SK-N-SH (cell line): ENCODE measurements around the gene NAALADL2. TPM values are rescaled to one million over a fixed set of nuclear protein-coding genes. Genes with fewer than 3 reads are reported as not detected.

ENCODE experiments used
- CTCF ChIA-PET: fragments of 300-600, 350-600 bp; formaldehyde crosslinking; extraction: SDS; loops from one replicate; lab custom pipeline; 2021; lab: Yijun Ruan, JAX
- POLR2A ChIA-PET: fragments of 350-600 bp; sonication (Branson Sonifier 250); formaldehyde crosslinking; extraction: SDS; loops from one replicate; lab custom pipeline; 2020; ENCODE audit warnings: antibody characterized with exemption, inconsistent platforms; lab: Yijun Ruan, JAX
- DNase-seq: peaks from one replicate; pipeline ENCODE4 v3.0.0; 2012
- H2AFZ ChIP-seq: fragments of 200-600 bp; sonication (generic); 2 replicates; pipeline ENCODE4 v1.8.1; 2016; ENCODE audit warnings: antibody characterized with exemption, mild to moderate bottlenecking, low read depth
- H3F3A ChIP-seq: fragments of 200-600 bp; sonication (generic); replicated peaks from 2 replicates; pipeline ENCODE3; 2016; ENCODE audit warnings: antibody characterized with exemption, mild to moderate bottlenecking; ENCODE audit not compliant: insufficient read depth
- H3K27ac ChIP-seq, 2 experiments: fragments of 200-500 bp in 1 of 2; fragments of 200-600 bp in 1 of 2; sonication (Bioruptor generic) in 1 of 2; sonication (generic), shearing (Covaris generic) in 1 of 2; 2 replicates each; pipeline versions ENCODE4 v1.5.1 to v1.6.1; 2014 to 2016; ENCODE audit warnings: low read depth in 2 of 2, inconsistent platforms in 1 of 2, low read length in 1 of 2, mild to moderate bottlenecking in 1 of 2, mixed read lengths in 1 of 2
- H3K27me3 ChIP-seq: fragments of 200-600 bp; sonication (generic), shearing (Covaris generic); 2 replicates; pipeline ENCODE4 v1.6.1; 2016; ENCODE audit warnings: mixed run types; ENCODE audit not compliant: insufficient read depth
- H3K36me3 ChIP-seq, 2 experiments: fragments of 200-500 bp in 1 of 2; fragments of 200-600 bp in 1 of 2; sonication (Bioruptor generic) in 1 of 2; sonication (generic) in 1 of 2; replicated peaks in 1 of 2; 2 replicates each; pipeline versions ENCODE3 to v1.5.1; 2014 to 2016; ENCODE audit warnings: low read length in 1 of 2, mild to moderate bottlenecking in 1 of 2; ENCODE audit not compliant: insufficient read depth in 2 of 2, control insufficient read depth in 1 of 2
- H3K4me1 ChIP-seq, 2 experiments: fragments of 200-500 bp in 1 of 2; fragments of 200-600 bp in 1 of 2; sonication (Bioruptor generic) in 1 of 2; sonication (generic), shearing (Covaris generic) in 1 of 2; 2 replicates each; pipeline versions ENCODE4 v1.5.1 to v1.6.1; 2014 to 2016; ENCODE audit warnings: low read depth in 1 of 2, low read length in 1 of 2, mixed run types in 1 of 2; ENCODE audit not compliant: insufficient read depth in 2 of 2, control insufficient read depth in 1 of 2
- H3K4me2 ChIP-seq: fragments of 200-600 bp; sonication (generic), shearing (Covaris generic); 2 replicates; pipeline ENCODE4 v1.6.1; 2017; ENCODE audit warnings: mixed run types
- H3K4me3 ChIP-seq, 2 experiments: fragments of 200-500 bp in 1 of 2; fragments of 200-600 bp in 1 of 2; sonication (Bioruptor generic) in 1 of 2; sonication (generic), shearing (Covaris generic) in 1 of 2; 2 replicates each; pipeline versions ENCODE4 v1.5.1 to v1.8.1; 2014 to 2016; ENCODE audit warnings: low read depth in 2 of 2, inconsistent platforms in 1 of 2, low read length in 1 of 2, mild to moderate bottlenecking in 1 of 2, mixed read lengths in 1 of 2, moderate library complexity in 1 of 2
- H3K79me2 ChIP-seq: fragments of 200-600 bp; sonication (generic); 2 replicates; pipeline ENCODE4 v1.8.1; 2017; ENCODE audit warnings: mild to moderate bottlenecking; ENCODE audit not compliant: insufficient read depth
- H3K9ac ChIP-seq: fragments of 200-600 bp; sonication (generic); 2 replicates; pipeline ENCODE4 v1.6.1; 2017; ENCODE audit warnings: mixed run types
- H3K9me2 ChIP-seq: fragments of 200-600 bp; sonication (generic); 2 replicates; pipeline ENCODE4 v1.6.1; 2017; ENCODE audit warnings: mixed run types
- H3K9me3 ChIP-seq: fragments of 200-600 bp; sonication (generic); 2 replicates; pipeline ENCODE4 v1.6.1; 2017; ENCODE audit warnings: mixed run types, mild to moderate bottlenecking, moderate library complexity
- H4K20me1 ChIP-seq: fragments of 200-600 bp; sonication (generic); 2 replicates; pipeline ENCODE4 v1.6.1; 2017; ENCODE audit warnings: mild to moderate bottlenecking, mixed run types; ENCODE audit not compliant: insufficient read depth
- CHD2 ChIP-seq: fragments of 150-350 bp; IDR thresholded peaks from 2 replicates; pipeline ENCODE4 v1.6.1; 2018; ENCODE audit warnings: low read length; ENCODE audit not compliant: partially characterized antibody
- CTCF ChIP-seq: fragments of 200-600 bp; sonication (generic); IDR thresholded peaks from 2 replicates; pipeline ENCODE4 v1.6.1; 2017; ENCODE audit warnings: antibody characterized with exemption, mild to moderate bottlenecking, moderate library complexity
- EP300 ChIP-seq, 2 experiments: IDR thresholded peaks; 2 replicates each; pipeline versions ENCODE4 v1.4.0 to v1.6.1; 2012; ENCODE audit warnings: borderline replicate concordance in 1 of 2, low read depth in 1 of 2, low read length in 1 of 2
- FOSL2 ChIP-seq: IDR thresholded peaks from 2 replicates; pipeline ENCODE4 v1.4.0; 2012; ENCODE audit warnings: low read depth, mild to moderate bottlenecking, moderate library complexity, borderline replicate concordance
- FOXM1 ChIP-seq: IDR thresholded peaks from 2 replicates; pipeline ENCODE4 v1.4.0; 2012; ENCODE audit warnings: low read depth, mild to moderate bottlenecking
- GATA2 ChIP-seq: sonication (generic); formaldehyde crosslinking; IDR thresholded peaks from 2 replicates; pipeline ENCODE4 v1.5.0; 2020; ENCODE audit warnings: mild to moderate bottlenecking, missing genetic modification reagents
- MEF2A ChIP-seq: IDR thresholded peaks from 2 replicates; pipeline ENCODE4 v1.4.0; 2012; ENCODE audit warnings: low read depth, borderline replicate concordance
- MXI1 ChIP-seq: IDR thresholded peaks from 2 replicates; pipeline ENCODE4 v1.6.1; 2012; ENCODE audit warnings: mild to moderate bottlenecking, low read depth, low read length, improper control_type of control experiment
- NFIC ChIP-seq: IDR thresholded peaks from 2 replicates; pipeline ENCODE4 v1.4.0; 2012; ENCODE audit warnings: borderline replicate concordance
- NRF1 ChIP-seq: IDR thresholded peaks from 2 replicates; pipeline ENCODE4 v1.6.1; 2012; ENCODE audit warnings: low read depth, mild to moderate bottlenecking, low read length
- RAD21 ChIP-seq: IDR thresholded peaks from 2 replicates; pipeline ENCODE4 v1.6.1; 2012; ENCODE audit warnings: mild to moderate bottlenecking, low read length
- RCOR1 ChIP-seq: fragments of 150-350 bp; IDR thresholded peaks from 2 replicates; pipeline ENCODE4 v1.6.1; 2017; ENCODE audit warnings: antibody characterized with exemption, low read length
- RFX5 ChIP-seq: IDR thresholded peaks from 2 replicates; pipeline ENCODE4 v1.6.1; 2012; ENCODE audit warnings: mild to moderate bottlenecking, improper control_type of control experiment, low read length
- SMC3 ChIP-seq: IDR thresholded peaks from 2 replicates; pipeline ENCODE4 v1.6.1; 2012; ENCODE audit warnings: low read depth, low read length, improper control_type of control experiment
- TCF12 ChIP-seq: IDR thresholded peaks from 2 replicates; pipeline ENCODE4 v1.4.0; 2012
- TEAD4 ChIP-seq: IDR thresholded peaks from 2 replicates; pipeline ENCODE4 v1.4.0; 2012; ENCODE audit warnings: mild to moderate bottlenecking, borderline replicate concordance; ENCODE audit not compliant: insufficient read depth
- WGBS: methylation state at CpG from one replicate; pipeline ENCODE4 v1.1.6; 2017; ENCODE audit warnings: low lambda C conversion rate; 5-methylcytosine and 5-hydroxymethylcytosine counted together
- polyA plus RNA-seq, 3 experiments: library from polyadenylated mRNA; depleted of rRNA; stranded (reverse); fragments of >200 nt; gene quantifications; 2 replicates each; pipeline ENCODE4 v1.2.3, GENCODE V29; 2012
- TF ChIP-seq, protein P1 (sequence below): IDR thresholded peaks from 2 replicates; pipeline ENCODE4; 2012

Gene NAALADL2
- polyA plus RNA-seq, 1 of the 3 experiments (the other 2 are of a cell fraction): 1.2 TPM

DNA sequence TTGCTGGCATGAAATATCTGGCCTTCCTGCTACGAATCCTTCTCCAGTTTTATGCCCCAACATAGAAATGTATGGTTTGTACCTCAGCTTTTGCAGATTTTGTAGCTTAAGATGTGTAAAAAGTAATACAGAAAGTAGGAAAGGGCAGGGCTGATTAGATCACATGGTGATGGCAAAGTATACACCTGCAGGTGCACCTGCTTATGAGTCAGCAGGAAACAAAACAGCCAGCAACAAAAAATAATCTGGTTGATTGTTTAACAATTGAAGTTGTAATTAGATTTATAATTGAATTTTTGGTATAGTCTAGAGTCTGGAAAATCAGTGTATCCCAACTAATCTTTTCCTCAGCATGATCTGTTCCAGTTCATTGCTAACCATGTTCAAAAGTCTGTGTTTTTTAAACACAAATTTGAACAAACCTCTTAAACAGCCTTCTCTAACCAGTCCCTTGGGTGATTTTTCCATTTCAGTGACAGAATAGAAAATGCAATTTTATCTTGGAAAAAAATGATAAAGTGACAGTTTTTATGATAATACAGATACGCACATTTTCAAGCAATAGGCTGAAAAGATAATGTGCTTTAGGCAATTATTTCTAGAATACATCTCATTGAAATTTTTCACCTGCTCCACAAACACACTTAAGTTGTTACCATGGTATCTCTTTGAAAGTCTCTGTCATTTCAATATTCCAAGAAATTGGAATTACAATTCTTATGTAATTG lies 477.4 kb downstream of the NAALADL2 start:
- Histone ChIP-seq H3K4me1 (peaks cover 3 to 16% of the 10 kb centered on the region in 2 experiments; a peak in 2 of 4 replicates), H3K9ac (no peak overlapping the region), H4K20me1 (no peaks in the 10 kb centered on the region), H3K9me3 (no peaks in the 10 kb centered on the region), H3K27ac (peak overlapping the region in 1 of 2 experiments; percentile 65; a peak in 2 of 4 replicates), H3K27me3 (no peaks in the 10 kb centered on the region), H2AFZ (no peak overlapping the region), H3K4me2 (no peak overlapping the region), H3K36me3 (no peaks in the 10 kb centered on the region), H3K9me2 (no peaks in the 10 kb centered on the region), H3K4me3 (no peak overlapping the region), H3K79me2 (no peaks in the 10 kb centered on the region), H3F3A (no peaks in the 10 kb centered on the region)
- 83% methylated on average over 2 of the region's 2 CpGs for WGBS
- CTCF ChIA-PET: interaction anchor here (0.9 kb wide), 1 partner anchor 20 kb away, joined by 3 read pairs; no protein-coding TSS in a partner anchor
- POLR2A ChIA-PET: no interaction called here
- no peak for DNase-seq
- TF ChIP-seq FOXM1: no peak
- TF ChIP-seq RAD21: no peak
- TF ChIP-seq RCOR1: no peak
- no peak for TF ChIP-seq NFIC
- TF ChIP-seq MXI1: no peak
- TF ChIP-seq CHD2: no peak
- no peak for TF ChIP-seq EP300 (IDR thresholded peaks at IDR 0.05; ENCODE audit: borderline replicate concordance in 1 of 2, low read depth in 1 of 2, low read length in 1 of 2)
- no peak for TF ChIP-seq TEAD4
- TF ChIP-seq, protein P1, sequence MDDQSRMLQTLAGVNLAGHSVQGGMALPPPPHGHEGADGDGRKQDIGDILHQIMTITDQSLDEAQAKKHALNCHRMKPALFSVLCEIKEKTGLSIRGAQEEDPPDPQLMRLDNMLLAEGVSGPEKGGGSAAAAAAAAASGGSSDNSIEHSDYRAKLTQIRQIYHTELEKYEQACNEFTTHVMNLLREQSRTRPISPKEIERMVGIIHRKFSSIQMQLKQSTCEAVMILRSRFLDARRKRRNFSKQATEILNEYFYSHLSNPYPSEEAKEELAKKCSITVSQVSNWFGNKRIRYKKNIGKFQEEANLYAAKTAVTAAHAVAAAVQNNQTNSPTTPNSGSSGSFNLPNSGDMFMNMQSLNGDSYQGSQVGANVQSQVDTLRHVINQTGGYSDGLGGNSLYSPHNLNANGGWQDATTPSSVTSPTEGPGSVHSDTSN: no peak
- no peak for TF ChIP-seq FOSL2
- no peak for TF ChIP-seq RFX5
- TF ChIP-seq GATA2 (CRISPR knock-in tag): no peak

DNA sequence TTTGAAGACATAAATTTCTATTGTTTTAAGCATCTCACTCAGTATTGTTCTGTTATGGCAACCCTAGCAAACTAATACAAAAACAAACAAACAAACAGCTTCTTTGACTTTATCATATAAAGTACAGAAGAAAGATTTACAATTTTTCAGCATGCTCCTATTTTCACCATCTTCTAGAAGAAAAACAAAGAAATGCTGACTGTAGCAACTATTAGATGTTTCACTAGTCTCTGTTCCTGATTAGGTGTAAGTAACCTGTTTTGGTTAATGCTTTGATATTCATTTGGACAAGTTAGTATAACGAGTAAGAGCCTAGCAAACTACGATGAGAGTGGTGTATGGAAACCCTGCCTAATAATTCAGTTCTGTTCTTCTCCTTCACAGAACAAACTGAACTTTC lies 478.5 kb downstream of the NAALADL2 start:
- Histone ChIP-seq H3K27ac (no peak overlapping the region), H3K4me2 (no peak overlapping the region), H2AFZ (no peak overlapping the region), H3K9me3 (no peaks in the 10 kb centered on the region), H3K36me3 (no peaks in the 10 kb centered on the region), H3K4me3 (no peak overlapping the region), H3F3A (no peaks in the 10 kb centered on the region), H3K79me2 (no peaks in the 10 kb centered on the region), H3K27me3 (no peaks in the 10 kb centered on the region), H3K9me2 (no peaks in the 10 kb centered on the region), H3K9ac (no peak overlapping the region), H4K20me1 (no peaks in the 10 kb centered on the region), H3K4me1 (peaks cover 3 to 16% of the 10 kb centered on the region in 2 experiments; a peak in 2 of 4 replicates)
- WGBS: 98% methylated on average over 2 of the region's 2 CpGs
- no peak for TF ChIP-seq TCF12
- no peak for TF ChIP-seq FOXM1
- no peak for TF ChIP-seq CTCF
- no peak for TF ChIP-seq MEF2A
- no peak for TF ChIP-seq NFIC
- TF ChIP-seq SMC3: no peak
- no peak for TF ChIP-seq NRF1
- ChIA-PET CTCF (no interaction called here), POLR2A (no interaction called here)
- no peak for DNase-seq
